IPS DF 6.9 (cell line): Measurements from ENCODE around the gene FGGY.

Source experiments
- DNase-seq: peaks from one replicate; pipeline ENCODE4 v3.0.0-alpha.2; 2013; ENCODE audit warnings: low read depth, low spot score
- H3K27ac ChIP-seq: one replicate; pipeline ENCODE4 v1.5.1; 2013; ENCODE audit warnings: low read length, control low read depth
- H3K27me3 ChIP-seq: 2 replicates; pipeline ENCODE4 v1.6.1; 2013; ENCODE audit warnings: mild to moderate bottlenecking, low read length; ENCODE audit not compliant: control insufficient read depth, insufficient read depth
- H3K36me3 ChIP-seq: 2 replicates; pipeline ENCODE4 v1.6.1; 2013; ENCODE audit warnings: low read length; ENCODE audit not compliant: control insufficient read depth, insufficient read depth
- H3K4me1 ChIP-seq: 2 replicates; pipeline ENCODE4 v1.6.1; 2013; ENCODE audit warnings: low read length; ENCODE audit not compliant: control insufficient read depth, insufficient read depth
- H3K4me3 ChIP-seq: 2 replicates; pipeline ENCODE4 v1.5.1; 2013; ENCODE audit warnings: mild to moderate bottlenecking, low read length
- H3K9me3 ChIP-seq: 2 replicates; pipeline ENCODE4 v1.6.1; 2013; ENCODE audit warnings: low read length, inconsistent platforms; ENCODE audit not compliant: control insufficient read depth, insufficient read depth
- WGBS: extraction: QIAGEN DNeasy Blood & Tissue Kit; methylation state at CpG from one replicate; pipeline ENCODE4 v1.1.7; 2013; ENCODE audit warnings: mixed read lengths, missing lambda C conversion rate; ENCODE audit not compliant: insufficient read length, insufficient coverage; 5-methylcytosine and 5-hydroxymethylcytosine counted together

Gene FGGY

GRCh38 chr1:59685666-59686065 is 388.8 kb downstream of the FGGY start:
- no CpG with 5 or more reads among the region's 2 CpGs for WGBS
- H3K27ac ChIP-seq: no peak overlapping the region
- H3K9me3 ChIP-seq: no peaks in the 10 kb centered on the region
- no peaks in the 10 kb centered on the region for H3K27me3 ChIP-seq
- H3K4me3 ChIP-seq: no peak overlapping the region
- peaks cover 2% of the 10 kb centered on the region; the same call in 1 of the 2 replicates for H3K4me1 ChIP-seq
- H3K36me3 ChIP-seq: no peaks in the 10 kb centered on the region
- DNase-seq: no peak

DNA sequence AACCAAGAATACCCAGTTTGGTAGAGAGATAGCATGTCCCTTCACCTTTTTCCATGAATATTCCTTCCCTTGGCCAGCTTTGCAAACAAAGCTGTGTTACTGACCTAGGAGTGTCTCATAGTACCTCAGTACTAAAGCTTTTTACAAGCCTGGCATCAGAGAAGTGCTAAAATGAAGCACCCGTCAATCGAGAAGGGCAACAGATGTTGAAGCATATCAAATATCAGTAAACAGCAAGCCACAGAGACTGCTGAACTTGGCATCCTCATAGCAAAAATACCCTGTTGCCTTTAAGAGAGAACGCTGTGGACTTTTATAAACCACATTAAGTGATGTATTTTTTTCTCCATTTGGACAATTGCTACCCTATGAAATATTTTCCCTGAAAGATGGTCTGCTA is 389.3 kb downstream of the FGGY start:
- H3K27me3 ChIP-seq: no peaks in the 10 kb centered on the region
- H3K36me3 ChIP-seq: no peaks in the 10 kb centered on the region
- no CpG with 5 or more reads among the region's 3 CpGs for WGBS
- H3K27ac ChIP-seq: no peak overlapping the region
- no peaks in the 10 kb centered on the region for H3K9me3 ChIP-seq
- peaks cover 2% of the 10 kb centered on the region; the same call in 1 of the 2 replicates for H3K4me1 ChIP-seq
- DNase-seq: no peak
- H3K4me3 ChIP-seq: no peak overlapping the region

DNA sequence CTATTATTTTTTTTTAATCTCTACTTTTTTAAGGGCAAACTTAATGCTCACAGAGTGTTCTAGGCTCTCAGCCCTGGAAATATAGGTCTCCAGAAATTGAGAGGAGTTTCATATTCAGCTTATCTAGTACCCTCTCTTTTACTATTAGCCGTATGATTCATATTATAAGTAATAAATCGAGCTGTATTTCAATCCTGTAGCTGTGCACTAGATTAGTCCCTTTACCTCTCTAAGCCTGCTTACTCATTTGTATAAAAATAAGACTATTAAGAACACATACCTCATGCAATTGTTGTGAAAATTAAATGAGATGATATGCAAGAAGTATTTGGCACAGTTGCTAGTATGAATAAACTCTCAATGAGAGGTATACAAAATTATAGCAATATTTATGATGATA is 389.7 kb downstream of the FGGY start:
- no peaks in the 10 kb centered on the region for H3K9me3 ChIP-seq
- H3K4me1 ChIP-seq: peaks cover 2% of the 10 kb centered on the region; the same call in 1 of the 2 replicates
- WGBS: no CpG with 5 or more reads among the region's 2 CpGs
- H3K27ac ChIP-seq: no peak overlapping the region
- no peaks in the 10 kb centered on the region for H3K27me3 ChIP-seq
- no peak for DNase-seq
- no peaks in the 10 kb centered on the region for H3K36me3 ChIP-seq
- no peak overlapping the region for H3K4me3 ChIP-seq

GRCh38 chr1:59687081-59687480 is 390.2 kb downstream of the FGGY start:
- Histone ChIP-seq H3K27ac (no peak overlapping the region), H3K9me3 (no peaks in the 10 kb centered on the region), H3K4me1 (peaks cover 2% of the 10 kb centered on the region; the same call in 1 of the 2 replicates), H3K27me3 (no peaks in the 10 kb centered on the region), H3K36me3 (no peaks in the 10 kb centered on the region), H3K4me3 (no peak overlapping the region)
- WGBS: no CpG with 5 or more reads among the region's 2 CpGs
- no peak for DNase-seq

DNA sequence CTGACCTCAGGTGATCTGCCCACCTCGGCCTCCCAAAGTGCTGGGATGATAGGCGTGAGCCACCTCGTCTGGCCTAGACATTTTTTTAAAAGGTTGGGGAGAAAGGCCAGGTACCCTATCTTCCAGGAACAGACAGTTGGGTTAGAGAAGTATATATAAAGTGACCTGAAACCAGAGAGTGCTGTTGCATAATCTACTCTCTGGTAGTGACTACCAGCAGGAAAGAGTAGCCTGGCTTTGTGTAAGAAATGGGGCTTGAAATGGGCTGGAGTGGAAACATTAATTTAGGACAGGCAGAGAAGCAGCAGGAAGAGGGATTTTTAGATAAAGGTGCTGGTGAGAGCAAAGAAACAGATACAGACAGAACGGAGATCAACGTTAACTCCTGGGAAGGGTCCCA is 392.1 kb downstream of the FGGY start:
- H3K27me3 ChIP-seq: no peaks in the 10 kb centered on the region
- H3K36me3 ChIP-seq: no peaks in the 10 kb centered on the region
- H3K4me1 ChIP-seq: peaks cover 2% of the 10 kb centered on the region; the same call in 1 of the 2 replicates
- H3K4me3 ChIP-seq: no peak overlapping the region
- DNase-seq: no peak
- H3K9me3 ChIP-seq: no peaks in the 10 kb centered on the region
- H3K27ac ChIP-seq: no peak overlapping the region
- WGBS: no CpG with 5 or more reads among the region's 5 CpGs

- H3K4me1 ChIP-seq: peaks cover 2% of the 10 kb centered on the region; the same call in 1 of the 2 replicates
- no peak for DNase-seq
- WGBS: no CpG with 5 or more reads among the region's 1 CpG
- no peaks in the 10 kb centered on the region for H3K36me3 ChIP-seq
- no peaks in the 10 kb centered on the region for H3K9me3 ChIP-seq
- H3K4me3 ChIP-seq: no peak overlapping the region
- no peaks in the 10 kb centered on the region for H3K27me3 ChIP-seq
- no peak overlapping the region for H3K27ac ChIP-seq
These were observed 392.8 kb downstream of the FGGY start for GRCh38 chr1:59689730-59690129.

DNA sequence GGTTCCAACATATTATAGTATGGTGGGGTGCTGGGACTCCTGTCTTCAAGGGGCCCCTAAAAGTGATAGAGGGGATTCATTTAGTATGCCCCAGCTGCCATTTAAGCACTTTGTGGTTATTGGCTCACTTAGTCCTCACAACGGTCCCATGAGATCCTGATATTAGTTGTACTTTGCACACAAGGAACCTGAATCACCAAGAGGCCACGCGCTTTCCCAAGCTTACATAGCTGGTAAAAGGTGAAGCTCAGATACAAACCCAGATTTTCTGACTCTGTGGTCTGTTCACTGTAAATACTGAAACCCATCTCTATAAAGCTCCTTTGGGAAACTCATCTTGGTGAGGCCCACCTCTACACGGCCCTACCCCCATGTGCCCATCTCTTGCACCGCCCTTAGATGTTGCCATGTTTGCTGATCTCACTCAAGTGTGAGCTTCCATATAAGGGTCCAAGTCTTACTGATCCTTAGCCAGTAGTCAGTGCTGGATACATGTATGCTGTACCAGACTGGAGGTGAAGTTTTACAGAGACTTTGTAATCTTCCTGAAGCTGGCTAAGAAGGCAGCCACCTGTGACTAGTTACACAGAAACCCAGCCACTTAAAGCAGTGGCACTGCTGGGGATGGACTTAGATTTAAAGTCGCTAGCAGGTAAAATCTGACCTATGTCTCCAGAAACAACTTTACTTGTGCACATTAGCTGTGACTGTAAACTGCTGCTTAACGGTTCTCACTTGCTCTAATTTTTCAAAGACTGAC is 393.5 kb downstream of the FGGY start:
- Histone ChIP-seq H3K36me3 (no peaks in the 10 kb centered on the region), H3K9me3 (no peaks in the 10 kb centered on the region), H3K27me3 (no peaks in the 10 kb centered on the region), H3K27ac (no peak overlapping the region), H3K4me3 (no peak overlapping the region), H3K4me1 (peaks cover 2% of the 10 kb centered on the region; the same call in 1 of the 2 replicates)
- no peak for DNase-seq
- no CpG with 5 or more reads among the region's 7 CpGs for WGBS

DNA sequence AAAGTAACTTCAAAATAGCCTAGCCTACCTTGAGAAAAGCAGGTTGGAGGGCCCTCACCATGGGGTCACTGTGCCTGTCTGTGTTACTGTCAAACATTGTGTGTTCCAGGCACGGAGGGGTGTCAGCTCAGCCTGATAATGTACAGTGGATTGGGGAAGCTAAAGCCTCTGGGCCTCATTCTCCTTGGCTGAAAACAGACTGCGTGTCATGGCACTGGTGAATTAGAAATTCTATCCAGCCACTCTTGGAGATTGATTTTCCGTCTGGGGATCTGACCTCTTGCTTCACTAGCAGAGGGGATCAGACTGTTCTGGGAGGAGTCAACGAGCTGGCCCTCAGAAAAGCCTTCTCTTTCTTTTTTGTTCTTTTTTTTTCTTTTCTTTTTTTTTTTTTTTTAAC is 394.4 kb downstream of the FGGY start:
- H3K4me1 ChIP-seq: peaks cover 2% of the 10 kb centered on the region; the same call in 1 of the 2 replicates
- H3K27me3 ChIP-seq: no peaks in the 10 kb centered on the region
- no peaks in the 10 kb centered on the region for H3K36me3 ChIP-seq
- no peaks in the 10 kb centered on the region for H3K9me3 ChIP-seq
- H3K27ac ChIP-seq: no peak overlapping the region
- no CpG with 5 or more reads among the region's 4 CpGs for WGBS
- H3K4me3 ChIP-seq: no peak overlapping the region
- no peak for DNase-seq

DNA sequence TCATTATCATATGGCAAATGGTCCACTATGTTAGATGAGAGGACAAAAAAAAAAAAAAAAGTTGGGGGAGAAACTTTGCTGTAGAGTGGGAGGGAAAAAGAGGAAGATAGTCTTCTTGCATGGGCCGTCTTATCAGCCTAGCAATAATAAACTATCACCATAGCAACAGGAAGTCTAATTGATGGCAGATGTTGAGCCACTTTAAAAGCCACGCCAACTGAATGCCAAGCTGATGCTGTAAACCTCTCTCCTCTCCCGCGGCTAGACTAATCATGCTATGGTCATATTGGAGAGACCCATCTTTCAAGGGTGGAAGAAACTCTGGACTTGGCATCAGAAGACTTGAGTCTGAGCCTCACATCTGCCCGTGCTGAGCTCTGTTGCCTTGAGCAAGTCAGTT is 395.7 kb downstream of the FGGY start:
- no peaks in the 10 kb centered on the region for H3K36me3 ChIP-seq
- H3K27ac ChIP-seq: no peak overlapping the region

DNA sequence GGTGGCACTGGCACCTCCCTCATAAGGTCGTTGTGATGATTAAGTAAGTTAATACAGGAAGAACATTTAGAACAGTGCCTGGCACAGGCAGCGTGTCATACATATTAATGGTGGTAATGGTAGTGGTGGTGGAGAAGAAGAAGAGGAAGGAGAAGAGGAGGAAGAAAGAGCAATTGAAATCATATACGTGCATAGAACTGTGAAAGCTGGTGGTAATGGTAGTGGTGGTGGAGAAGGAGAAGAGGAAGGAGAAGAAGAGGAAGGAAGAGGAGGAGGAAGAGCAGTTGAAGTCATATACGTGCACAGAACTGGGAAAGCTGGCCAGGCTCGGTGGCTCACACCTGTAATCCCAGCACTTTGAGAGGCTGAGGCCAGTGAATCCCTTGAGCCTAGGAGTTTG is 396.5 kb downstream of the FGGY start:
- no peaks in the 10 kb centered on the region for H3K27me3 ChIP-seq
- DNase-seq: no peak
- no peaks in the 10 kb centered on the region for H3K36me3 ChIP-seq
- no CpG with 5 or more reads among the region's 5 CpGs for WGBS
- H3K9me3 ChIP-seq: no peaks in the 10 kb centered on the region
- no peak overlapping the region for H3K4me3 ChIP-seq
- no peaks in the 10 kb centered on the region; the same call in 1 of the 2 replicates for H3K4me1 ChIP-seq
- no peak overlapping the region for H3K27ac ChIP-seq

More for the DNA sequence above, 395.7 kb downstream of the FGGY start:
- Histone ChIP-seq H3K27me3 (no peaks in the 10 kb centered on the region), H3K9me3 (no peaks in the 10 kb centered on the region), H3K4me3 (no peak overlapping the region), H3K4me1 (no peaks in the 10 kb centered on the region; the same call in 1 of the 2 replicates)
- DNase-seq: no peak
- no CpG with 5 or more reads among the region's 5 CpGs for WGBS

DNA sequence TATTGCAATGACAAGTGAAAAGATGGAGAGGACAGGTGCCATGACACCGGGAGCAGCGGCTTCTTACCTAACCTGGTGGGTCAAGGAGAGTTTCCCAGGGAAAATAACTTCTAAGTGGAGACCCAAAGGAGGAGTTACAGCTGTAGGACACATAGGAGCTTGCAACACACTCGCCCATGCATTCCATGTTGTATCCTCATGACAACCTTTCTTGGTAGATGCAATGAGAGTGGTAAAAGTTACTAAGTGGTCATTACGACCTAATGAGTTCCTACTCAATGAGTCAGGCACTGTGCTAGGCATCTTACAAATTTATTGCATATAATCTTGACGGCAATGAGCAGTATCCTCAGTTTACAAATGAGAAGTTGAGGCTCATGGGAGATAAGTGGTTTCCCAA is 398.4 kb downstream of the FGGY start:
- H3K27ac ChIP-seq: no peak overlapping the region
- no peaks in the 10 kb centered on the region for H3K36me3 ChIP-seq
- no CpG with 5 or more reads among the region's 5 CpGs for WGBS
- no peaks in the 10 kb centered on the region for H3K9me3 ChIP-seq
- no peak overlapping the region for H3K4me3 ChIP-seq
- H3K4me1 ChIP-seq: no peaks in the 10 kb centered on the region; the same call in 1 of the 2 replicates
- H3K27me3 ChIP-seq: no peaks in the 10 kb centered on the region
- DNase-seq: no peak
